Nephron (organoid): Measurements from ENCODE around the gene NAE1.

Experiments
- H3K27ac Mint-ChIP-seq, 3 experiments: 2 replicates each; pipeline ENCODE4 v1.8.0; 2020; ENCODE audit warnings: mixed read lengths in 3 of 3, mild to moderate bottlenecking in 2 of 3, moderate library complexity in 1 of 3
- H3K27me3 Mint-ChIP-seq: 2 replicates; pipeline ENCODE4 v1.8.0; 2021; ENCODE audit warnings: low read depth, mild to moderate bottlenecking, moderate library complexity, mixed read lengths
- H3K36me3 Mint-ChIP-seq: 2 replicates; pipeline ENCODE4 v1.8.0; 2020; ENCODE audit warnings: low read depth, mixed read lengths
- H3K4me1 Mint-ChIP-seq: 2 replicates; pipeline ENCODE4 v1.8.0; 2020; ENCODE audit warnings: mixed read lengths
- H3K4me3 Mint-ChIP-seq, 3 experiments: 2 replicates each; pipeline ENCODE4 v1.8.0; 2020; ENCODE audit warnings: mild to moderate bottlenecking in 3 of 3, mixed read lengths in 3 of 3, moderate library complexity in 2 of 3
- H3K9me3 Mint-ChIP-seq: 2 replicates; pipeline ENCODE4 v1.8.0; 2020; ENCODE audit warnings: mixed read lengths
- TF ChIP-seq, protein P1 (sequence below), 3 experiments: fragments of 200-600 bp; sonication (generic); IDR thresholded peaks; one replicate each; pipeline ENCODE4 v1.5.0; 2021; ENCODE audit warnings: antibody characterized with exemption in 3 of 3; ENCODE audit not compliant: unreplicated experiment in 3 of 3

NAE1 gene

DNA sequence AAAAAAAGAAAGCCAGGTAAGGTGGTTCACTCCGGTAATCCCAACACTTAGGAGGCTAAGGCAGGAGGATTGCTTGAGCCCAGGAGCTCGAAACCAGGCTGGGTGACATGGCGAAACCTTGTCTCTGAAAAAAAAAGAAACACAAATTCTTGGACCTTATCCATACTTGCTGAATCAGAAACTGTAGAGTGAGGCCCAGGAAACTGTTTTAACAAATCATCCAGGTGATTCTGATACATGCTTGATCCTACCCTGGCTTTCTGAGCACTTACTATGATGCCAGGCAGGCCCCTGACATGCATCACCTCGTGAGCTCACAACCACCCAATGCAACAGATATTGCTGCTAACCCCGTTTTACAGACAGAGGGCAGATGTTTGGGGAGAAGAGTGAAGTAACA lies 4.0 kb upstream of the NAE1 start:
- H3K9me3 Mint-ChIP-seq, result peaks cover 11% of the 10 kb centered on the region
- H3K27ac Mint-ChIP-seq, result no peak overlapping the region
- H3K4me3 Mint-ChIP-seq, result no peak overlapping the region
- no peaks in the 10 kb centered on the region for H3K4me1 Mint-ChIP-seq
- TF ChIP-seq, protein P1, sequence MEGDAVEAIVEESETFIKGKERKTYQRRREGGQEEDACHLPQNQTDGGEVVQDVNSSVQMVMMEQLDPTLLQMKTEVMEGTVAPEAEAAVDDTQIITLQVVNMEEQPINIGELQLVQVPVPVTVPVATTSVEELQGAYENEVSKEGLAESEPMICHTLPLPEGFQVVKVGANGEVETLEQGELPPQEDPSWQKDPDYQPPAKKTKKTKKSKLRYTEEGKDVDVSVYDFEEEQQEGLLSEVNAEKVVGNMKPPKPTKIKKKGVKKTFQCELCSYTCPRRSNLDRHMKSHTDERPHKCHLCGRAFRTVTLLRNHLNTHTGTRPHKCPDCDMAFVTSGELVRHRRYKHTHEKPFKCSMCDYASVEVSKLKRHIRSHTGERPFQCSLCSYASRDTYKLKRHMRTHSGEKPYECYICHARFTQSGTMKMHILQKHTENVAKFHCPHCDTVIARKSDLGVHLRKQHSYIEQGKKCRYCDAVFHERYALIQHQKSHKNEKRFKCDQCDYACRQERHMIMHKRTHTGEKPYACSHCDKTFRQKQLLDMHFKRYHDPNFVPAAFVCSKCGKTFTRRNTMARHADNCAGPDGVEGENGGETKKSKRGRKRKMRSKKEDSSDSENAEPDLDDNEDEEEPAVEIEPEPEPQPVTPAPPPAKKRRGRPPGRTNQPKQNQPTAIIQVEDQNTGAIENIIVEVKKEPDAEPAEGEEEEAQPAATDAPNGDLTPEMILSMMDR (IDR thresholded peaks at IDR 0.05; ENCODE audit: unreplicated experiment in 3 of 3), result no peak
- no peaks in the 10 kb centered on the region for H3K36me3 Mint-ChIP-seq
- H3K27me3 Mint-ChIP-seq, result peaks cover 26% of the 10 kb centered on the region

DNA sequence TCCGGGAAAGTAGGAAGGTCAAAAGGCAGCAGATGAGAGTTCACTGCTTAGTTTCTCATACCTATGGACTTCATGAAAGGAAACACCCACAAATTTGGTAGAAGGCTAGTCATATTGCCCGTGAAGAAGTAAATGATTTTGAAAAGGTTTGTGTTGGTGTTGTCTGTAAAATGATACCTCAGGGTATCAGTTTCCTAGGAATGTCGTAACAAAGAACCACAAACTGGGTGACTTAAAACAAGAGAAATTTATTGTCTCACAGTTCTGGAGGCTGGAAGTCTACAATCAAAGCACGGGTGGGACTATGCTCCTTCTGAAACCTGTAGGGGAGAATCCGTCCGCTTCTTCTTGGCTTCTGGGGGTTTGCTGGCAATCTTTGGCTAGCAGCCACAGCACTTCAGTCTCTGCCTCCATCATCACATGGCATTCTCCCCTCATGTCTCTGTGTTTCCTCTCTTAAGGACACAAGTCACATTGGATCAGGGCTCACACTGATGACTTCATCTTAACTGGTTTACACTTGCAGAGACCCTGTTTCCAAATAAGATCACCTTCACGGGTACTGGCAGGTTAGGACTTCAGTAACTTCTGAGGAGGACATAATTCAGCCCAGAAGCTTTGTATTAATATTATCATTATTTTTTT lies 2.0 kb upstream of the NAE1 start:
- Mint-ChIP-seq H3K4me1 (peaks cover 8% of the 10 kb centered on the region), H3K27me3 (peaks cover 10% of the 10 kb centered on the region), H3K4me3 (peak overlapping the region; percentile 56 to 80 (median 69)), H3K27ac (no peak overlapping the region), H3K9me3 (no peaks in the 10 kb centered on the region), H3K36me3 (peaks cover 6% of the 10 kb centered on the region)
- TF ChIP-seq, protein P1 (IDR thresholded peaks at IDR 0.05; ENCODE audit: unreplicated experiment in 3 of 3), result no peak

DNA sequence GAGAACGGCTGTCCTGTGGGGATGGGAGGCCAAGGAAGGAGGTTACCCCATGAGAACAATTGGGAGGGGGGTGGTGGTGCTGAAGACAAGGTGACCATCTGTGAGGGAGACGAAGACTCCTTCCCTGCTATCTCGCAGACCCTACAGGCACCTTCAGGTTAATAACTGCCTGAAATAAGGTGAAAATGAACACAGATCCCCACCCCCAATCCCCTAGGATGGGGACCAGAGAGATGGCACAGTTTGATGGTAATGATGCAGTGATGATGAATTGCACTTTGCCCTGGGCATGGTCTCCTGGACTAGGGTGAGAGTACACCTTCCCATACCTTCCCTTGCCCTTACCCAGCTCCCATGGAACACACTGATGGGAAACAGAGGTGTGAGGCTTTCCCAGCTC lies 1.4 kb upstream of the NAE1 start:
- Mint-ChIP-seq H3K27ac (no peak overlapping the region), H3K4me1 (peaks cover 8% of the 10 kb centered on the region), H3K4me3 (peak overlapping the region; percentile 43 to 80 (median 69)), H3K9me3 (no peaks in the 10 kb centered on the region), H3K36me3 (peaks cover 10% of the 10 kb centered on the region), H3K27me3 (peaks cover 10% of the 10 kb centered on the region)
- TF ChIP-seq, protein P1 (IDR thresholded peaks at IDR 0.05; ENCODE audit: unreplicated experiment in 3 of 3), result no peak

DNA sequence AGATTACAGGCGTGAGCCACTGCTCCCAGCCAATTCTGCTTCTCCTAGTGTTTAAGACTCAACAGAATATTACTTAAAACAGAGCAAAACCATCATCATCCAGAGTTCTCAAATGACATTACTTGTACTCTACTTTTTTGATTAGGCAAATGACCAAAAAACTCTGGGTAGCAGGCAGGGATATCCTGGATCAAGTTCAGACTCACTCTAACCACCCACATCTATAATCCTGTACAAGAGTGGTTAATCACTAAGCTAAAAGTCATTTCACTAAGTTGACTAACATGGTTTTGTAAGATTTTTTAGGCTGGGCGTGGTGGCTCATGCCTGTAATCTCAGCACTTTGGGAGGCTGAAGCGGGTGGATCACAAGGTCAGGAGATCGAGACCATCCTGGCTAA lies 6.8 kb downstream of the NAE1 start:
- Mint-ChIP-seq H3K4me1 (peaks cover 1% of the 10 kb centered on the region), H3K27ac (no peak overlapping the region), H3K27me3 (no peaks in the 10 kb centered on the region), H3K4me3 (no peak overlapping the region), H3K36me3 (peaks cover 64% of the 10 kb centered on the region), H3K9me3 (no peaks in the 10 kb centered on the region)
- TF ChIP-seq, protein P1 (IDR thresholded peaks at IDR 0.05; ENCODE audit: unreplicated experiment in 3 of 3), result no peak

DNA sequence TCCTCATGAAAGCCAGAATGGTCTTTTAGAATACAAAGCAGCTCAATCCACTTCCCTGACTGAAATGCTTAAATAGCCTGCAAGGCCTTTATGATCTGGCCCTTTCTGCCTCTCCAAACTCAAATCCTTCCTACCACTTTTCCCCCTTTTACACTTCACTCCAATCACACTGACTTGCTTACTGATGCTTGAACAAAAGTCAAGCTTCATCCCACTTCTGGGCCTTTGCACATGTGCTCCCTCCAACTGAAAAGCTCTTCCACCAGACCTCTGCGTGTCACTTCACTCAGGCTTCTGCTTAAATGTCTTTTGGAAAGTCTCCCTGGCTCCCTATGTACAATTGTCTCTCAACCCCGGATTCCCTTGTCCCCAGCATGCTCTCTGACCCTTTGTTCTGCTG lies 16.0 kb downstream of the NAE1 start:
- TF ChIP-seq, protein P1 (IDR thresholded peaks at IDR 0.05; ENCODE audit: unreplicated experiment in 3 of 3), result no peak
- Mint-ChIP-seq H3K4me3 (no peak overlapping the region), H3K27ac (no peak overlapping the region), H3K9me3 (no peaks in the 10 kb centered on the region), H3K36me3 (peaks cover 87% of the 10 kb centered on the region), H3K27me3 (no peaks in the 10 kb centered on the region), H3K4me1 (no peaks in the 10 kb centered on the region)

DNA sequence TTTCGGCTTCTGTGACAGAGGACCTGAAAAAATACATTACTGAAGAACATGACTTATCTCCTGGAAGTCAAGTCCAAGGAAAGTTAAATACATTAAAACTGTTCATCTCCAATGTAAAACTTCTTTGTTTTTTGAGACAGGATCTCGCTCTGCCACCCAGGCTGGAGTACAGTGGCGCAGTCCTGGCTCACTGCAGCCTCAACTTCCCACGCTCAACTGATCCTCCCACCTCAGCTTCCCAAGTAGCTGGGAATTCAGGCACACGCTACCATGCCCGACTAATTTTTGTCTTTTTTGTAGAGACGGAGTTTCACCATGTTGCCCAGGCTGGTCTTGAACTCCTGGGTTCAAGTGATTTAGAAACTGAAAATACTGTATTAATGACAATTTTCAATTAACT lies 19.7 kb downstream of the NAE1 start:
- peaks cover 82% of the 10 kb centered on the region for H3K36me3 Mint-ChIP-seq
- H3K27ac Mint-ChIP-seq, result no peak overlapping the region
- H3K9me3 Mint-ChIP-seq, result no peaks in the 10 kb centered on the region
- no peaks in the 10 kb centered on the region for H3K4me1 Mint-ChIP-seq
- no peak overlapping the region for H3K4me3 Mint-ChIP-seq
- H3K27me3 Mint-ChIP-seq, result no peaks in the 10 kb centered on the region
- TF ChIP-seq, protein P1 (IDR thresholded peaks at IDR 0.05; ENCODE audit: unreplicated experiment in 3 of 3), result no peak
